Right atrium auricular region (tissue), 2 donors: ENCODE measurements around the gene PGAP6. TPM values are rescaled to one million over a fixed set of nuclear protein-coding genes. Genes with fewer than 3 reads are reported as not detected.
"Not testable (repeated sequence)": the region's sequence is repeated elsewhere in the genome, so short reads cannot be mapped to it uniquely, and the experiment has no call there.

Experiments used
- DNase-seq: peaks from one replicate; pipeline ENCODE4 v3.0.0-alpha.2; 2019; ENCODE audit warnings: low spot score
- H3K27ac ChIP-seq, 2 donors: fragments of 200-600 bp; sonication (generic); 1 replicate in 1 of 2; 2 replicates in 1 of 2; pipeline ENCODE4 v1.5.1; 2016 to 2019
- H3K27me3 ChIP-seq, 2 donors: fragments of 200-600 bp; sonication (generic); one replicate each; pipeline versions ENCODE4 v1.5.1 to v1.6.0; 2017 to 2019
- H3K36me3 ChIP-seq: fragments of 200-600 bp; sonication (generic); one replicate; pipeline ENCODE4 v1.5.1; 2016
- H3K4me1 ChIP-seq, 2 donors: fragments of 200-600 bp; sonication (generic); one replicate each; pipeline versions ENCODE4 v1.5.1 to v1.6.0; 2017 to 2019
- H3K4me3 ChIP-seq, 2 donors: fragments of 200-600 bp; sonication (generic); 1 replicate in 1 of 2; 2 replicates in 1 of 2; pipeline ENCODE4 v1.5.1; 2017 to 2019; ENCODE audit warnings: mild to moderate bottlenecking in 1 of 2, moderate library complexity in 1 of 2
- H3K9me3 ChIP-seq, 2 donors: fragments of 200-600 bp; sonication (generic); one replicate each; pipeline ENCODE4 v1.5.1; 2019
- CTCF ChIP-seq, 2 donors: fragments of 200-600 bp; sonication (generic); IDR thresholded peaks; one replicate each; pipeline ENCODE4 v1.5.1; 2019; ENCODE audit warnings: antibody characterized with exemption in 2 of 2
- total RNA-seq, 2 donors: library from RNA; depleted of rRNA; stranded (reverse); fragments of >200 nt; gene quantifications; one replicate each; pipeline ENCODE4 v1.1.0, GENCODE V29; 2016

PGAP6 gene
- total RNA-seq, 2 donors from 2014 or later: 34.0 to 41.1 TPM

GRCh38 chr16:366476-366875 lies 15.3 kb downstream of the PGAP6 start:
- peaks cover 28% of the 10 kb centered on the region for H3K36me3 ChIP-seq
- H3K27ac ChIP-seq: no peak overlapping the region
- no peak for TF ChIP-seq CTCF (IDR thresholded peaks at IDR 0.05)
- no peaks in the 10 kb centered on the region for H3K9me3 ChIP-seq
- no peak for DNase-seq
- no peak overlapping the region for H3K4me3 ChIP-seq
- peaks cover 0 to 28% of the 10 kb centered on the region in 2 donors for H3K4me1 ChIP-seq
- H3K27me3 ChIP-seq: no peaks in the 10 kb centered on the region

GRCh38 chr16:364595-365491 lies 16.9 kb downstream of the PGAP6 start:
- H3K4me1 ChIP-seq: peaks cover 0 to 17% of the 10 kb centered on the region in 2 donors
- H3K9me3 ChIP-seq: no peaks in the 10 kb centered on the region
- TF ChIP-seq CTCF (IDR thresholded peaks at IDR 0.05): no peak
- H3K36me3 ChIP-seq: peaks cover 27% of the 10 kb centered on the region
- no peaks in the 10 kb centered on the region for H3K27me3 ChIP-seq
- H3K27ac ChIP-seq: no peak overlapping the region
- no peak overlapping the region for H3K4me3 ChIP-seq
- DNase-seq: no peak

- no peak overlapping the region for H3K4me3 ChIP-seq
- DNase-seq: no peak
- no peak overlapping the region for H3K27ac ChIP-seq
- H3K9me3 ChIP-seq: no peaks in the 10 kb centered on the region
- H3K27me3 ChIP-seq: no peaks in the 10 kb centered on the region
- no peak for TF ChIP-seq CTCF (IDR thresholded peaks at IDR 0.05)
- H3K4me1 ChIP-seq: peaks cover 0 to 9% of the 10 kb centered on the region in 2 donors
- peaks cover 24% of the 10 kb centered on the region for H3K36me3 ChIP-seq
Measured at GRCh38 chr16:363766-364490, 17.9 kb downstream of the PGAP6 start.

GRCh38 chr16:363110-363765 lies 18.5 kb downstream of the PGAP6 start:
- H3K27ac ChIP-seq: no peak overlapping the region
- no peaks in the 10 kb centered on the region for H3K9me3 ChIP-seq
- H3K4me3 ChIP-seq: no peak overlapping the region
- no peaks in the 10 kb centered on the region for H3K27me3 ChIP-seq
- no peak for DNase-seq
- no peak for TF ChIP-seq CTCF (IDR thresholded peaks at IDR 0.05)
- peaks cover 17% of the 10 kb centered on the region for H3K36me3 ChIP-seq
- H3K4me1 ChIP-seq: peaks cover 0 to 9% of the 10 kb centered on the region in 2 donors

- H3K4me1 ChIP-seq, H3K9me3 ChIP-seq, H3K27me3 ChIP-seq, H3K27ac ChIP-seq, DNase-seq, H3K4me3 ChIP-seq: not testable (repeated sequence)
- peaks cover 11% of the 10 kb centered on the region for H3K36me3 ChIP-seq
Measured at GRCh38 chr16:362702-362999, 19.1 kb downstream of the PGAP6 start.
